Inferior parietal cortex (tissue), 1 donor: ENCODE data around the gene KDM2A.
"Not testable (repeated sequence)": the region's sequence is repeated elsewhere in the genome, so short reads cannot be mapped to it uniquely, and the experiment has no call there.

Experiments
- DNase-seq: peaks from one replicate; pipeline ENCODE4 v3.0.0-alpha.2; 2016; ENCODE audit errors: extremely low spot score

KDM2A gene

DNA sequence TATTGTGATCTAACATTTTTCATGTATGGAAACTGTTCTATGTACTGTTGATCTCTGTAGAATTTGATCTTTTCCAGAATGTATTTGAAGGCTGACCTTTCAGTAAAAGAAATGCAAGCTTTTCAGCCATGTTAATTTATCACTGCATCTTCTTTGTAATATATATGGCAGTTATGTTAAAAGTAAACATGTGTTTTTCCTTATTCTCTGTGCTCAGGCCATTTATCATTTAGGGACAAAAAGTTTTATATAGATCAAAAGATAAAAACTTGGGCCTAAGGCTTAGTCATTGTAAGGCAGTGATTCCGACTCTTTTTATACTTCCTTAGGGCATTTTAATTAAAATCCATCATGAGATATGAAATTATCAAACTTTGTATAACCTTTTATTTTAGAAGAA lies 48.7 kb downstream of the KDM2A start:
- no peak for DNase-seq

- DNase-seq: not testable (repeated sequence)
Observed at GRCh38 chr11:67168911-67169310, 49.8 kb downstream of the KDM2A start.

- DNase-seq: no peak
Observed at GRCh38 chr11:67174311-67174710, 55.2 kb downstream of the KDM2A start.

GRCh38 chr11:67177399-67178281 lies 58.6 kb downstream of the KDM2A start:
- no peak for DNase-seq

- no peak for DNase-seq
Observed at GRCh38 chr11:67178421-67178820, 59.4 kb downstream of the KDM2A start.

GRCh38 chr11:67178878-67179277 lies 59.8 kb downstream of the KDM2A start:
- DNase-seq: no peak

DNA sequence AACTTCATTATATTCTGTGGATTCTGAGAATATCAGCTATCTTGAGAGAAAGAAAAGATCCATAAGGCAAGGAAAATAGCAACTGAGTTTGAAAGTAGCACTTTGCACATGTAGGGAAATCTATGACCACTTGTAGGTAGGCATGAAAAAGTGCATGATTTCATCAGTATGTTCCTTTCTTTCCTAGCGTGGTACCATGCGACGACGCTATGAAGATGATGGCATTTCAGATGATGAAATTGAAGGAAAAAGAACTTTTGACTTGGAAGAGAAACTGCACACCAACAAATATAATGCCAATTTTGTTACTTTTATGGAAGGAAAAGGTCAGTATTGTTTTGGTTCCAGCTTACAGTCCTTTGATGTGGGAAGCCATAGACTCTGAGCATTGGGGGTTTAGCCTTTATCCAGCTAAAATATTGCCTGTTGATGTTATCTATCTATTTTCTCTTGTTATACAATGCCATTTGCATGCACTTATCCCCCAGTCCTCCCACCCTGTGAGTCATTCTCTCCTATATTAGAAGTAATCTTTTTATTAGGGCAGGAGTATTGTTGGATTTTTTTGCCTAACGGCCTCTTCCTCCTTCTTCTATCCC lies 60.9 kb downstream of the KDM2A start:
- no peak for DNase-seq

- no peak for DNase-seq
Observed at GRCh38 chr11:67194096-67194495, 75.0 kb downstream of the KDM2A start.

- no peak for DNase-seq
Observed at GRCh38 chr11:67195971-67196456, 77.0 kb downstream of the KDM2A start.

DNA sequence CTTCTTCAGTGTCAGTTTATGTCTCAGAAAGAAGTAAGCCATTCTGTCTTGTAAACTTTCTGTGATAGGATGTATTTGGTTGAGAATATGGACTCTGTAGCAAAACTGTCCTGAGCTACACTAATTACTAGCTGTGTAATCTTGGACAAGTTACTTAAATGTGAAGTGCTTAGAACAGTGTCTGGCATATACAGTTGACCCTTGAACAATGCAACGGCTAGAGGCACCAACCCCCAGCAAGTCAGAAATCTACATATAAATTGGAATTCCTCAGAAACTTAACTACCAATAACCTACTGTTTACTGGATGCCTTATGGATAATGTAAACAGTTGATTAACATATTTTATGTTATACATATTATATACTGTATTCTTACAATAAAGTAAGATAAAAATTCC lies 78.5 kb downstream of the KDM2A start:
- DNase-seq: no peak

- DNase-seq: not testable (repeated sequence)
Observed at GRCh38 chr11:67198781-67199180, 79.7 kb downstream of the KDM2A start.

DNA sequence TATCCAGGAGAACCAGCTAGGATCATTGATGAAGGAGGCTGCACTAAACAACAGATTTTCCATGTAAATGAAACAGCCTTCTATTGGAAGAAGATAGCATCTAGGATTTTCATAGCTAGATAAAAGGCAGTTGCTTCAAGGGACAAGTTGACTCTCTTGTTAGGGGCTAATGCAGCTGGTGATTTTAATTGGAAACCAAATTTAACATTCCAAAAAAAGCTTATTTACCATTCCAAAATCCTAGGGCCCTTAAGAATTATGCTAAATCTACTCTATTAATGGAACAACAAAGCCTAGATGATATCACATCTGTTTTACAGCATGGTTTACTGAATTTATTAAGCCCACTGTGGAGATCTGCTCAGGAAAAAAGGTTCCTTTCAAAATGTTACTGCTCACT lies 80.7 kb downstream of the KDM2A start:
- DNase-seq: no peak

GRCh38 chr11:67202028-67202427 lies 83.0 kb downstream of the KDM2A start:
- DNase-seq: no peak

DNA sequence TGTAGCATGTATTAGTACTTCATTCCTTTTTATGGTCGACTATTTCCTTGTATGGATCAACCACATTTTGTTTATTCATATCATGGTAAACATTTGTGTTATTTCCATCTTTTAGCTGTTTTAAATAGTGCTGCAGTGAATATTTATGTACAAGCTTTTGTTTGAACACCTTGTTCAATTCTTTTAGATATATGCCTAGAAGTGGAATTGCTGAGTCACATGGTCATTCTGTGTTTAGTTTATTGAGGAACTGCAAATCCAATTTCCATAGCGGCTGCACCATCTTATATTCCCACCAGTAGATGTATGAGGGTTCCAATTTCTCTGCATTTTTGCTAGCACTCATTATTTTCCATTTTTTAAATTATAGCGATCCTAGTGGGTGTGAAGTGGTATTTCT lies 85.8 kb downstream of the KDM2A start:
- DNase-seq: no peak

GRCh38 chr11:67209222-67209621 lies 90.2 kb downstream of the KDM2A start:
- DNase-seq: not testable (repeated sequence)

DNA sequence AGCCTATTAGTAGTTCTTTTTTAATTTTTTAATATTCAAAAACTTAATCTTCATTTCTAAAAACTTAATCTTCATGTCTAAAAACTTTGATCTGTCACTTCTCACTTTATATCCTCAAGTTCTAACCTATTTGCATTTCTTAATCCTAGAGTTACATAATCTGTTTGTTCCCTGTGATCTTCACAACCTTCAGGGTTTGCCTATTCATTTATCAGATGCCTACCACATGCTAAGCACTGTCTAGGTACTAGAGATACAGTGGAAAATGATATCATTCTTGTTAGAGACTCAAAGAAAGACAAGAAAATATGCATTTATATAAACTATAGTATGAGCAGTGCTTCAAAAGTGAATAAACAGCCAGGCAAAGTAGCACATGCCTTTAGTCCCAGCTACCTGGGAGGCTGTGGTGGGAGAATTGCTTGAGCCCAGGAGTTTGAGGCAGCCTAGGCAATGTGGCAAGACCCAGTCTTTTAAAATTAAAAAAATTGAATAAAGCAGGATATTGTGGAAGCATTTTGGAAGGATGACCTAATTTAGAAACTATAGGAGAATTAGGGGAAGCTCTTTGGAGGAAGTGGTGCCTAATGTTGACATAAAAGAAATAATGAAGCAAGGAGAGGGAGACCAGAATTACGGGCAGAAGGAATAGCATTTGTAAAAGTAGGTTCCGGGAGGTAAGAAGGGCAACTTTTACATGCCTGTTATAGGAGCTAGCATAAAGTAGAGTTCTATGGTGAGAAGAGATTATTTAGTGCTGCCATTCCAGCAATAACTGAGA lies 92.8 kb downstream of the KDM2A start:
- DNase-seq: no peak

DNA sequence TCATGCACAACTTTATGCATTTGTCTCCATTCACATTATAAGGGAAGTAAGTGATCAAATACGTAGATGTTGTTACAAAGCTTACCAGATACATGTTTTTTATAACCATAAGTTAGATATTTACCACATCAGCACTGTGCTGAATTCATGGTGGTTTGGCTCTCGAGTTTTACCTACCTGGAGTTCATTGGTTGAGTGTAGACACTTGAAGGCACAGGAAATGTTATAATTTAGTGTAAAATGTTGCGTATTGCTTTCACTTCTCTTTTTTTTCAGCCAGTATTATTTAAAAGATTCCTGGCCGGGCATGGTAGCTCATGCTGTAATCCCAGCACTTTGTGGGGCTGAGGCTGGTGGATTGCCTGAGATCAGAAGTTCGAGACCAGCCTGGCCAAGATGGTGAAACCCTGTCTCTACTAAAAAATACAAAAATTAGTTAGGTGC lies 94.1 kb downstream of the KDM2A start:
- DNase-seq: no peak

GRCh38 chr11:67227726-67228125 lies 108.7 kb downstream of the KDM2A start:
- no peak for DNase-seq

- no peak for DNase-seq
Observed at GRCh38 chr11:67230406-67230805, 111.3 kb downstream of the KDM2A start.

DNA sequence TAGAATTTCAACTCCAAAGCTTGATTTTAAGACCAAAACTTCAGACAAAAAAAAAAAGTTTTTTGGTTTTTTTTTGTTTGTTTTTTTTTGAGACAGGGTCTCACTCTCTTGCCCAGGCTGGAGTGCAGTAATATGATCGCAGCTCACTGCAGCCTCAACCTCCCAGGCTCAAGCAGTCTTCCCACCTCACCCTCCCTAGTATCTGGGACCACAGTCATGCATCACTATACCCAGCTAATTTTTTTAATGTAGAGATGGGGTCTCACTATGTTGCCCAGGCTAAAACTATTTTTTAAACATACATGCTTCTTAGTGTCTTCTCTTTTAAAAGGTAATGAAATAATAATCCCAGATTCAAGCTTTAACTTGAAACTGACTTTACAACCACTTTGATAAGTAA lies 111.8 kb downstream of the KDM2A start:
- no peak for DNase-seq

DNA sequence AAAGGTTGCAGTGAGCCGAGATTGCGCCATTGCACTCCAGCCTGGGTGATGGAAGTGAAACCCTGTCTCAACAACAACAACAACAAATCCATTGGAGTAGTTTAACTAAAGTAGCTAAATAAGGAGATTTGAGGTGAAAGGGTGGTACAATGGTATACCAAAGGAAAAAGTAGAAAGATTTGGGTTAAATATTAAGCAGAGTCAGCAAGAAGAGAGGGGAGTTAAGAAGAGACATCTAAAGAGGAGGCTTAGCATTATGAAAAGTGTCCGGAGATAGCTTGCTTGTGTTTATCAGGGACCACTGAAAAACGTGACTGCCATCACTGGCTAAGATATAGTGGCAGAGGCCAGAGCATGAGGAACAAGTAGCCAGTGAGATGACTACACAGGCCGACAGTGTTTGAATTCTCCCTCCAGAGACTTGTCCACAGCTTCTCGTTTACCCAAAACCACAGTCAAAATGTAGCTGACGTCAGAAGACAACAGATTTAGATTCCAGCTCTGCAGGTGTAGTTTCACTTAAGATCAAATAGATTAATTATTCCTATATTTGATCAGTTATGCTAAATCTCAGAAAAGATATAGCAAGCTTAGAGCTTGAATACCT lies 114.6 kb downstream of the KDM2A start:
- DNase-seq: no peak

DNA sequence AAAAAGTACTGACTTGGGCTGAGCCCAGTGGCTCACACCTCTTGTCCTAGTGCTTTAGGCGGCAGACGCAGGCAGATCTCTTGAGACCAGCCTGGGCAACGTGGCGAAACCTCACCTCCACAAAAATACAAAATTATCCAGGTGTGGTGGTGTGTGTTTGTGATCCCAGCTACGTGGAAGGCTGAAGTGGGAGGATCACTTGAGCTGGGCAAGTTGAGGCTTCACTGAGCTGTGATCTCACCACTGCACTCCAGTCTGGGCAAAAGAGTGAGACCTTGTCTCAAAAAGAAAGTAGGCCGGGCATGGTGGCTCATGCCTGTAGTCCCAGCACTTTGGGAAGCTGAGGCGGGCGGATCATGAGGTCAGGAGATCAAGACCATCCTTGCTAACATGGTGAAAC lies 115.5 kb downstream of the KDM2A start:
- not testable (repeated sequence) for DNase-seq
